ENCODE data around the gene PADI4.

DNA sequence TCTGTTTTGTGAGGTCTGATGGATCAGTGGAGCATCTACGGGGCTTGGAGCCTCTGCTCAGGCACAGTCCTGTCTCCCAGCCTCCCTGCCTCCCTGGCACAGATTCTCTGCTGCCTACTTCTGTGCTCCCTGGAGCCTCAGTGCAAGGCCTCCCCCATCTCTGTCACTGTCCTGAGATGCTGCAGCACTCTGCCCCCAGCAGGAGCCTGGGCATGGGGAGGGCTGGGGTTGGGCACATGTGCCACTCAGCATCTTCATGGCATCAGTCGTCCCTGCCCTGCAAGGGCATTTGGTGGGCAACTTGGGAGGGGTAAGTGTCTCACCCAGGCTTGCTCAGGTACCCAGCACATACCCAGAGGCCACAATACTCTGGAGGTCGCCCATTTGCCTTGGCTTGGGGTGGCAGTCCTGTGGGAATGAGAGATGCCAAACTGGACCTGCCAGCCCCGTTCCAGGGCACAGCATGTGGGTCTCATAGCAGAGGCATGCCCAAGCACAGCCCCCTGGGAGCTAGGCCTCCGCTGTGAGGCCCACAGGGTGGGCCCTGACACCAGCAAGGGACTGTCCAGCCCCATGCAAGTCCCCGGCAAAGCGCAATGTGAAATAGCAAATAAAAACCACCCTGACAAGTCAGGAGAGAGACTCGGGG is 30.4 kb upstream of the PADI4 start:
- TF ChIP-seq TCF4 (CRISPR knock-in tag; IDR thresholded peaks at IDR 0.05; ENCODE audit: borderline replicate concordance) (no peak), ARNTL (CRISPR knock-in tag; IDR thresholded peaks at IDR 0.05; ENCODE audit: borderline replicate concordance, low read depth) (no peak), ZFP30 (CRISPR knock-in tag; IDR thresholded peaks at IDR 0.05) (no peak), TOX (CRISPR knock-in tag; IDR thresholded peaks at IDR 0.05; ENCODE audit: borderline replicate concordance) (no peak), RARB (CRISPR knock-in tag; IDR thresholded peaks at IDR 0.05) (no peak), ZC3H10 (CRISPR knock-in tag; IDR thresholded peaks at IDR 0.05) (no peak), ZNF565 (CRISPR knock-in tag; conservative IDR thresholded peaks at IDR 0.05; ENCODE audit: low read depth) (no peak), PPARA (CRISPR knock-in tag; IDR thresholded peaks at IDR 0.05; ENCODE audit: borderline replicate concordance) (no peak), ESRRG (CRISPR knock-in tag; IDR thresholded peaks at IDR 0.05) (no peak), CSDC2 (CRISPR knock-in tag; IDR thresholded peaks at IDR 0.05) (no peak), SNAI2 (CRISPR knock-in tag; IDR thresholded peaks at IDR 0.05) (no peak), ISL1 (CRISPR knock-in tag; IDR thresholded peaks at IDR 0.05) (no peak)
- TF ChIP-seq, protein P1, sequence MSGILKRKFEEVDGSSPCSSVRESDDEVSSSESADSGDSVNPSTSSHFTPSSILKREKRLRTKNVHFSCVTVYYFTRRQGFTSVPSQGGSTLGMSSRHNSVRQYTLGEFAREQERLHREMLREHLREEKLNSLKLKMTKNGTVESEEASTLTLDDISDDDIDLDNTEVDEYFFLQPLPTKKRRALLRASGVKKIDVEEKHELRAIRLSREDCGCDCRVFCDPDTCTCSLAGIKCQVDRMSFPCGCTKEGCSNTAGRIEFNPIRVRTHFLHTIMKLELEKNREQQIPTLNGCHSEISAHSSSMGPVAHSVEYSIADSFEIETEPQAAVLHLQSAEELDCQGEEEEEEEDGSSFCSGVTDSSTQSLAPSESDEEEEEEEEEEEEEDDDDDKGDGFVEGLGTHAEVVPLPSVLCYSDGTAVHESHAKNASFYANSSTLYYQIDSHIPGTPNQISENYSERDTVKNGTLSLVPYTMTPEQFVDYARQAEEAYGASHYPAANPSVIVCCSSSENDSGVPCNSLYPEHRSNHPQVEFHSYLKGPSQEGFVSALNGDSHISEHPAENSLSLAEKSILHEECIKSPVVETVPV (CRISPR knock-in tag; IDR thresholded peaks at IDR 0.05), result no peak
- TF ChIP-seq, protein P2, sequence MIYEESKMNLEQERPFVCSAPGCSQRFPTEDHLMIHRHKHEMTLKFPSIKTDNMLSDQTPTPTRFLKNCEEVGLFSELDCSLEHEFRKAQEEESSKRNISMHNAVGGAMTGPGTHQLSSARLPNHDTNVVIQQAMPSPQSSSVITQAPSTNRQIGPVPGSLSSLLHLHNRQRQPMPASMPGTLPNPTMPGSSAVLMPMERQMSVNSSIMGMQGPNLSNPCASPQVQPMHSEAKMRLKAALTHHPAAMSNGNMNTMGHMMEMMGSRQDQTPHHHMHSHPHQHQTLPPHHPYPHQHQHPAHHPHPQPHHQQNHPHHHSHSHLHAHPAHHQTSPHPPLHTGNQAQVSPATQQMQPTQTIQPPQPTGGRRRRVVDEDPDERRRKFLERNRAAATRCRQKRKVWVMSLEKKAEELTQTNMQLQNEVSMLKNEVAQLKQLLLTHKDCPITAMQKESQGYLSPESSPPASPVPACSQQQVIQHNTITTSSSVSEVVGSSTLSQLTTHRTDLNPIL (CRISPR knock-in tag; IDR thresholded peaks at IDR 0.05; ENCODE audit: low read depth), result no peak

All from SK-N-SH treated with all-trans-retinoic acid at 6 μM for 48 hours (cell line).